HepG2 (cell line): Measurements from ENCODE around the gene RAB27B. TPM values are rescaled to one million over a fixed set of nuclear protein-coding genes. Genes with fewer than 3 reads are reported as not detected.

Source experiments
- ATAC-seq: fragments of 200-7000 bp; cut with Tn5 transposase; 3 replicates; pipeline ENCODE4 v1.9.1; 2020; ENCODE audit warnings: mild to moderate bottlenecking, moderate library complexity
- BruUV-seq: library from RNA; stranded (reverse); fragments of 400-500 nt; replicated peaks from 2 replicates; lab custom pipeline; 2021; lab: Mats Ljungman, UMichigan
- CTCF ChIA-PET: fragments of 300-600 bp; formaldehyde crosslinking; extraction: SDS; loops from one replicate; lab custom pipeline; 2021; ENCODE audit warnings: low total read pairs, inconsistent platforms, low intra/inter-chr PET ratio; lab: Yijun Ruan, JAX
- POLR2A ChIA-PET: fragments of 350-600 bp; sonication (Branson Sonifier 250); formaldehyde crosslinking; loops from one replicate; lab custom pipeline; 2020; ENCODE audit warnings: antibody characterized with exemption, inconsistent platforms; lab: Yijun Ruan, JAX
- DNase-seq: peaks from one replicate; pipeline ENCODE4 v3.0.0-alpha.2; 2015; ENCODE audit warnings: low spot score
- FAIRE-seq: peaks from 3 replicates; lab custom pipeline; 2011; peaks lifted over from hg19 to GRCh38; lab: Jason Lieb, UNC
- H2AFZ ChIP-seq: one replicate; pipeline ENCODE4 v1.6.1; 2011; ENCODE audit warnings: low read length, inconsistent platforms
- H3K27ac ChIP-seq: fragments of 300-600 bp; 3 replicates; pipeline ENCODE4 v1.8.0; 2011; ENCODE audit warnings: mixed run types, mild to moderate bottlenecking, mixed read lengths, low read length, inconsistent platforms; ENCODE audit not compliant: insufficient read depth; ENCODE audit errors: extremely low read length
- H3K27me3 ChIP-seq, 2 experiments: fragments of 200-600 bp in 1 of 2; 2 replicates in 1 of 2; 3 replicates in 1 of 2; pipeline versions ENCODE4 v1.6.0 to v1.8.0; 2011; ENCODE audit warnings: low read length in 2 of 2, mild to moderate bottlenecking in 2 of 2, moderate library complexity in 2 of 2, inconsistent platforms in 1 of 2; ENCODE audit not compliant: insufficient read depth in 2 of 2, control insufficient read depth in 1 of 2
- H3K36me3 ChIP-seq, 2 experiments: fragments of 200-600 bp in 1 of 2; replicated peaks in 1 of 2; 2 replicates in 1 of 2; 3 replicates in 1 of 2; pipeline versions ENCODE4 v1.5.1 to v1.8.0; 2011; ENCODE audit warnings: low read length in 2 of 2, inconsistent platforms in 1 of 2; ENCODE audit not compliant: insufficient read depth in 2 of 2, control insufficient read depth in 1 of 2
- H3K4me1 ChIP-seq: 2 replicates; pipeline ENCODE4 v1.5.1; 2012; ENCODE audit warnings: low read length, inconsistent platforms; ENCODE audit not compliant: insufficient read depth
- H3K4me2 ChIP-seq: 2 replicates; pipeline ENCODE4 v1.6.0; 2011; ENCODE audit warnings: low read depth, low read length, inconsistent platforms
- H3K4me3 ChIP-seq, 3 experiments: fragments of 200-600 bp in 1 of 3; sonication (generic), shearing (Covaris generic) in 1 of 3; replicated peaks in 1 of 3; 2 replicates each; pipeline ENCODE4 v1.5.1; 2011 to 2016; ENCODE audit warnings: low read length in 3 of 3, inconsistent platforms in 2 of 3, low read depth in 2 of 3, mild to moderate bottlenecking in 2 of 3, control low read depth in 1 of 3, mixed read lengths in 1 of 3; ENCODE audit not compliant: insufficient read depth in 1 of 3
- H3K79me2 ChIP-seq: one replicate; pipeline ENCODE4 v1.6.1; 2011; ENCODE audit warnings: low read length, inconsistent platforms; ENCODE audit not compliant: insufficient read depth
- H3K9ac ChIP-seq: 2 replicates; pipeline ENCODE4 v1.6.0; 2011; ENCODE audit warnings: mild to moderate bottlenecking, low read depth, low read length, inconsistent platforms; ENCODE audit not compliant: insufficient read depth
- H3K9me3 ChIP-seq: 2 replicates; pipeline ENCODE4 v1.5.1; 2012; ENCODE audit warnings: mild to moderate bottlenecking, low read length
- H4K20me1 ChIP-seq: 2 replicates; pipeline ENCODE4 v1.6.0; 2011; ENCODE audit warnings: inconsistent platforms, mild to moderate bottlenecking, low read length, moderate library complexity; ENCODE audit not compliant: insufficient read depth
- HBP1 ChIP-seq: IDR thresholded peaks from 2 replicates; pipeline ENCODE4 v1.6.1; 2016; ENCODE audit warnings: low read depth, control low read depth
- MXD4 ChIP-seq: IDR thresholded peaks from 2 replicates; pipeline ENCODE4 v1.6.1; 2016; ENCODE audit warnings: mild to moderate bottlenecking, missing biosample characterization, missing genetic modification reagents
- NR3C1 ChIP-seq: sonication (generic); formaldehyde crosslinking; IDR thresholded peaks from 2 replicates; pipeline ENCODE4 v1.4.0; 2020; ENCODE audit warnings: missing genetic modification reagents
- ZFP1 ChIP-seq: IDR thresholded peaks from 2 replicates; pipeline ENCODE4 v1.6.1; 2016
- ZNF30 ChIP-seq: sonication (generic); formaldehyde crosslinking; IDR thresholded peaks from 2 replicates; pipeline ENCODE4 v1.5.0; 2020; ENCODE audit warnings: mild to moderate bottlenecking, missing genetic modification reagents
- WGBS: methylation state at CpG from one replicate; pipeline ENCODE4 v1.1.6; 2017; ENCODE audit warnings: low lambda C conversion rate; 5-methylcytosine and 5-hydroxymethylcytosine counted together
- in situ Hi-C: cut with HindIII; loops from 2 replicates; pipeline ENCODE4 v1.10.0; 2017; ENCODE audit warnings: low pct_unique_long_range_greater_than_20kb; ENCODE audit not compliant: extremely low pct_ligation_motif_present
- intact Hi-C: fragments of 100-400 bp; cut with micrococcal nuclease; formaldehyde crosslinking; loops from one replicate; pipeline ENCODE4 v1.10.0; 2022; ENCODE audit not compliant: unreplicated experiment
- polyA plus RNA-seq, 8 experiments: library from polyadenylated mRNA; depleted of rRNA in 3 of 8; stranded (reverse) in 7 of 8; unstranded in 1 of 8; fragments of >200 nt; fragmentation: Illumina TruSeq in 4 of 8; extraction: Trizol in 4 of 8; gene quantifications; 2 replicates each; pipeline versions ENCODE4 v1.2.1 to v1.2.3, GENCODE V29; 2011 to 2016; ENCODE audit warnings: low read depth in 4 of 8, missing spikeins in 1 of 8, mixed read lengths in 1 of 8; ENCODE audit not compliant: insufficient read depth in 1 of 8
- total RNA-seq, 5 experiments: library from RNA; depleted of rRNA; stranded (reverse); fragments of >200 nt; fragmentation: Illumina TruSeq; extraction: Trizol; gene quantifications; 2 replicates each; pipeline ENCODE4 v1.2.3, GENCODE V29; 2016; ENCODE audit warnings: low read depth in 1 of 5
- TF ChIP-seq, protein P1 (sequence below): sonication (generic); formaldehyde crosslinking; IDR thresholded peaks from 2 replicates; pipeline ENCODE4 v1.4.0; 2020; ENCODE audit warnings: mild to moderate bottlenecking, missing genetic modification reagents
- TF ChIP-seq, protein P2 (sequence below): sonication (generic); formaldehyde crosslinking; IDR thresholded peaks from 2 replicates; pipeline ENCODE4; 2020; ENCODE audit warnings: missing genetic modification reagents, mild to moderate bottlenecking, borderline replicate concordance
- TF ChIP-seq, protein P3 (sequence below): sonication (generic); formaldehyde crosslinking; IDR thresholded peaks from 2 replicates; pipeline ENCODE4 v1.5.0; 2020; ENCODE audit warnings: missing genetic modification reagents, mild to moderate bottlenecking, borderline replicate concordance
- TF ChIP-seq, protein P4 (sequence below): sonication (generic); formaldehyde crosslinking; IDR thresholded peaks from one replicate; pipeline ENCODE4 v1.5.1; 2020; ENCODE audit warnings: mild to moderate bottlenecking, missing genetic modification reagents; ENCODE audit errors: not compliant biosample characterization

RAB27B gene
- total and polyA plus RNA-seq, 2 of the 13 experiments (the other 11 are each of a cell fraction or from before 2014, with no cell fraction given) = not detected

DNA sequence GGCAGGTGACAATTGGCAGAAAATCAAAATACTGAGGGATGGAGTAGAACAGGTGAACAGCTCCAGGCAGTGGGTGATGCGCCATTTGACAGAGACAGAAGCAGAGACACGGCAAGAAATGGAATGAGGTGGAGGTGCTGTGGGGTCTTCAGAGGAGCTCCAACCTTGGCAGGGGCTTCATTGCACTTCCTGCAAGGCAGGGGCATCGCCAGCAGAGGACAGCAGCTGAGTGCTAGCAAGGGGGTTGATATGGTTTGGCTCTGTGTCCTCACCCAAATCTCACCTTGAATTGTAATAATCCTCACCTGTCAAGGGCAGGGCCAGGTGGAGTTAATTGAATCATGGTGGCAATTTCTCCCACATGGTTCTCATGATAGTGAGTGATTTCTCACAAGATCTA, 88.2 kb downstream of the RAB27B start (continued):
- TF ChIP-seq, protein P1, sequence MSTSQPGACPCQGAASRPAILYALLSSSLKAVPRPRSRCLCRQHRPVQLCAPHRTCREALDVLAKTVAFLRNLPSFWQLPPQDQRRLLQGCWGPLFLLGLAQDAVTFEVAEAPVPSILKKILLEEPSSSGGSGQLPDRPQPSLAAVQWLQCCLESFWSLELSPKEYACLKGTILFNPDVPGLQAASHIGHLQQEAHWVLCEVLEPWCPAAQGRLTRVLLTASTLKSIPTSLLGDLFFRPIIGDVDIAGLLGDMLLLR = no peak
- no peak for TF ChIP-seq ZNF30 (CRISPR knock-in tag)
- TF ChIP-seq HBP1 (CRISPR knock-in tag) = no peak

DNA sequence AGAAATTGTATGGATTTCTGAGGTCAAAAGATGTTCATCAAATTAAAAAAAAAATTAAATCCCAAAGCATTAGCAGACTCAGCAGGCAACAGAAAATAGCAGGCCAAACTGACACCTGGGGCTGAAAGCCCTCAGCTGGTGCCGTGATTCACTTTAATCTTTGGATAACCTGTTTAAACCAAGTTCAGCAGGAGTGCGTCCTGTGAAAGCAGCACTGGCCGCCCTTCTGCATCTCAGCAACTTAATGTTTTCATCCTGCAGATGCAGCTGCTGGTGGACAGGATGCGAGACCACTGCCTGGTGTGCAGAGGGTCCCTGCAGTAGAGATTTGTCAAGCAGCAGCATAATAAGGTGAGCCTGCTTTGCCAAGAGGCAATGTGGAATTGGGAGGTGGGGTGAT, 89.8 kb downstream of the RAB27B start:
- ATAC-seq (no peak), FAIRE-seq (no peak), DNase-seq (no peak)
- POLR2A ChIA-PET = no interaction called here
- Histone ChIP-seq H3K4me1 (peaks cover 3% of the 10 kb centered on the region), H3K27me3 (no peaks in the 10 kb centered on the region), H3K4me3 (no peak overlapping the region), H3K9me3 (no peaks in the 10 kb centered on the region), H3K27ac (no peak overlapping the region), H3K36me3 (0 out of 5 replicates have a peak, but pooled peaks cover 0 to 2% of the 10 kb centered on the region in 2 experiments), H3K79me2 (no peaks in the 10 kb centered on the region), H2AFZ (no peak overlapping the region), H3K4me2 (no peak overlapping the region), H3K9ac (no peak overlapping the region), H4K20me1 (no peaks in the 10 kb centered on the region)
- 100% methylated on average over 4 of the region's 4 CpGs for WGBS
- in situ Hi-C loops (no loop called here), intact Hi-C loops (no loop called here)
- no TSS peak for BruUV-seq
- CTCF ChIA-PET = no interaction called here
- TF ChIP-seq, protein P2, sequence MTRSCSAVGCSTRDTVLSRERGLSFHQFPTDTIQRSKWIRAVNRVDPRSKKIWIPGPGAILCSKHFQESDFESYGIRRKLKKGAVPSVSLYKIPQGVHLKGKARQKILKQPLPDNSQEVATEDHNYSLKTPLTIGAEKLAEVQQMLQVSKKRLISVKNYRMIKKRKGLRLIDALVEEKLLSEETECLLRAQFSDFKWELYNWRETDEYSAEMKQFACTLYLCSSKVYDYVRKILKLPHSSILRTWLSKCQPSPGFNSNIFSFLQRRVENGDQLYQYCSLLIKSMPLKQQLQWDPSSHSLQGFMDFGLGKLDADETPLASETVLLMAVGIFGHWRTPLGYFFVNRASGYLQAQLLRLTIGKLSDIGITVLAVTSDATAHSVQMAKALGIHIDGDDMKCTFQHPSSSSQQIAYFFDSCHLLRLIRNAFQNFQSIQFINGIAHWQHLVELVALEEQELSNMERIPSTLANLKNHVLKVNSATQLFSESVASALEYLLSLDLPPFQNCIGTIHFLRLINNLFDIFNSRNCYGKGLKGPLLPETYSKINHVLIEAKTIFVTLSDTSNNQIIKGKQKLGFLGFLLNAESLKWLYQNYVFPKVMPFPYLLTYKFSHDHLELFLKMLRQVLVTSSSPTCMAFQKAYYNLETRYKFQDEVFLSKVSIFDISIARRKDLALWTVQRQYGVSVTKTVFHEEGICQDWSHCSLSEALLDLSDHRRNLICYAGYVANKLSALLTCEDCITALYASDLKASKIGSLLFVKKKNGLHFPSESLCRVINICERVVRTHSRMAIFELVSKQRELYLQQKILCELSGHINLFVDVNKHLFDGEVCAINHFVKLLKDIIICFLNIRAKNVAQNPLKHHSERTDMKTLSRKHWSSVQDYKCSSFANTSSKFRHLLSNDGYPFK = no peak
- TF ChIP-seq MXD4 (CRISPR knock-in tag) (no peak), ZFP1 (CRISPR knock-in tag) (no peak), NR3C1 (CRISPR knock-in tag) (no peak)
- TF ChIP-seq, protein P3, sequence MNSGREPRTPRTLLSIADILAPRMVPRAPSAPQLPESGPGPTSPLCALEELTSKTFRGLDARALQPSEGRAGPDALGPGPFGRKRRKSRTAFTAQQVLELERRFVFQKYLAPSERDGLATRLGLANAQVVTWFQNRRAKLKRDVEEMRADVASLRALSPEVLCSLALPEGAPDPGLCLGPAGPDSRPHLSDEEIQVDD (CRISPR knock-in tag) = no peak
- TF ChIP-seq, protein P4, sequence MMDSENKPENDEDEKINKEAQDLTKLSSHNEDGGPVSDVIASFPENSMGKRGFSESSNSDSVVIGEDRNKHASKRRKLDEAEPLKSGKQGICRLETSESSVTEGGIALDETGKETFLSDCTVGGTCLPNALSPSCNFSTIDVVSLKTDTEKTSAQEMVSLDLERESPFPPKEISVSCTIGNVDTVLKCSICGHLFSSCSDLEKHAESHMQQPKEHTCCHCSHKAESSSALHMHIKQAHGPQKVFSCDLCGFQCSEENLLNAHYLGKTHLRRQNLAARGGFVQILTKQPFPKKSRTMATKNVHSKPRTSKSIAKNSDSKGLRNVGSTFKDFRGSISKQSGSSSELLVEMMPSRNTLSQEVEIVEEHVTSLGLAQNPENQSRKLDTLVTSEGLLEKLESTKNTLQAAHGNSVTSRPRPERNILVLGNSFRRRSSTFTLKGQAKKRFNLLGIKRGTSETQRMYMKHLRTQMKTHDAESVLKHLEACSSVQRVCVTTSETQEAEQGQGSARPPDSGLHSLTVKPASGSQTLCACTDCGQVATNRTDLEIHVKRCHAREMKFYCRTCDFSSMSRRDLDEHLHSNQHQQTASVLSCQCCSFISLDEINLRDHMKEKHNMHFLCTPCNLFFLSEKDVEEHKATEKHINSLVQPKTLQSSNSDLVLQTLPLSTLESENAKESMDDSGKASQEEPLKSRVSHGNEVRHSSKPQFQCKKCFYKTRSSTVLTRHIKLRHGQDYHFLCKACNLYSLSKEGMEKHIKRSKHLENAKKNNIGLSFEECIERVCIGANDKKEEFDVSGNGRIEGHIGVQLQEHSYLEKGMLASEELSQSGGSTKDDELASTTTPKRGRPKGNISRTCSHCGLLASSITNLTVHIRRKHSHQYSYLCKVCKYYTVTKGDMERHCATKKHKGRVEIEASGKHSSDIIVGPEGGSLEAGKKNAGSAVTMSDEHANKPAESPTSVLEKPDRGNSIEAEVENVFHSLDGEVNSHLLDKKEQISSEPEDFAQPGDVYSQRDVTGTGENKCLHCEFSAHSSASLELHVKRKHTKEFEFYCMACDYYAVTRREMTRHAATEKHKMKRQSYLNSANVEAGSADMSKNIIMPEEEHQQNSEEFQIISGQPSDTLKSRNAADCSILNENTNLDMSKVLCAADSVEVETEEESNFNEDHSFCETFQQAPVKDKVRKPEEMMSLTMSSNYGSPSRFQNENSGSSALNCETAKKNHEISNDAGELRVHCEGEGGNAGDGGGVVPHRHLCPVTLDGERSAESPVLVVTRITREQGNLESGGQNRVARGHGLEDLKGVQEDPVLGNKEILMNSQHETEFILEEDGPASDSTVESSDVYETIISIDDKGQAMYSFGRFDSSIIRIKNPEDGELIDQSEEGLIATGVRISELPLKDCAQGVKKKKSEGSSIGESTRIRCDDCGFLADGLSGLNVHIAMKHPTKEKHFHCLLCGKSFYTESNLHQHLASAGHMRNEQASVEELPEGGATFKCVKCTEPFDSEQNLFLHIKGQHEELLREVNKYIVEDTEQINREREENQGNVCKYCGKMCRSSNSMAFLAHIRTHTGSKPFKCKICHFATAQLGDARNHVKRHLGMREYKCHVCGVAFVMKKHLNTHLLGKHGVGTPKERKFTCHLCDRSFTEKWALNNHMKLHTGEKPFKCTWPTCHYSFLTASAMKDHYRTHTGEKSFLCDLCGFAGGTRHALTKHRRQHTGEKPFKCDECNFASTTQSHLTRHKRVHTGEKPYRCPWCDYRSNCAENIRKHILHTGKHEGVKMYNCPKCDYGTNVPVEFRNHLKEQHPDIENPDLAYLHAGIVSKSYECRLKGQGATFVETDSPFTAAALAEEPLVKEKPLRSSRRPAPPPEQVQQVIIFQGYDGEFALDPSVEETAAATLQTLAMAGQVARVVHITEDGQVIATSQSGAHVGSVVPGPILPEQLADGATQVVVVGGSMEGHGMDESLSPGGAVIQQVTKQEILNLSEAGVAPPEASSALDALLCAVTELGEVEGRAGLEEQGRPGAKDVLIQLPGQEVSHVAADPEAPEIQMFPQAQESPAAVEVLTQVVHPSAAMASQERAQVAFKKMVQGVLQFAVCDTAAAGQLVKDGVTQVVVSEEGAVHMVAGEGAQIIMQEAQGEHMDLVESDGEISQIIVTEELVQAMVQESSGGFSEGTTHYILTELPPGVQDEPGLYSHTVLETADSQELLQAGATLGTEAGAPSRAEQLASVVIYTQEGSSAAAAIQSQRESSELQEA = no peak
